HG03045 (cell line): ENCODE measurements around the gene HOXD9.

Experiments used
- ATAC-seq: cut with Tn5 transposase; IDR thresholded peaks from one replicate; pipeline ENCODE4 v1.9.1; 2021; ENCODE audit warnings: mild to moderate bottlenecking, moderate library complexity; ENCODE audit not compliant: unreplicated experiment

Gene HOXD9

GRCh38 chr2:176122683-176123410 is at the start of gene HOXD9:
TSS of gene HOXD9 (plus strand) at chr2:176122719. CDS start at chr2:176122769, 50 bp downstream.
- ATAC-seq = no peak

GRCh38 chr2:176072951-176073904 is 49.3 kb upstream of the HOXD9 start:
- ATAC-seq = no peak

GRCh38 chr2:176074919-176075425 is 47.5 kb upstream of the HOXD9 start:
- ATAC-seq = no peak

- no peak for ATAC-seq
Observed at GRCh38 chr2:176075481-176075880, 47.0 kb upstream of the HOXD9 start.

GRCh38 chr2:176076063-176076462 is 46.5 kb upstream of the HOXD9 start:
- ATAC-seq = no peak

- ATAC-seq = no peak
Observed at GRCh38 chr2:176076796-176077195, 45.7 kb upstream of the HOXD9 start.

- no peak for ATAC-seq
Observed at GRCh38 chr2:176078541-176079284, 43.8 kb upstream of the HOXD9 start.

- no peak for ATAC-seq
Observed at GRCh38 chr2:176079285-176079830, 43.2 kb upstream of the HOXD9 start.

- ATAC-seq = no peak
Observed at GRCh38 chr2:176079831-176080539, 42.5 kb upstream of the HOXD9 start.

- ATAC-seq = no peak
Observed at GRCh38 chr2:176080540-176081375, 41.8 kb upstream of the HOXD9 start.

- no peak for ATAC-seq
Observed at GRCh38 chr2:176081376-176081836, 41.1 kb upstream of the HOXD9 start.

- ATAC-seq = no peak
Observed at GRCh38 chr2:176081837-176082524, 40.5 kb upstream of the HOXD9 start.

GRCh38 chr2:176082525-176082823 is 40.0 kb upstream of the HOXD9 start:
- ATAC-seq = no peak

GRCh38 chr2:176082824-176083751 is 39.4 kb upstream of the HOXD9 start:
- ATAC-seq = no peak

GRCh38 chr2:176083796-176084261 is 38.7 kb upstream of the HOXD9 start, which contains the start of gene EVX2:
TSS of gene EVX2 (minus strand) at chr2:176083962. CDS start at chr2:176083776, 186 bp downstream.
- no peak for ATAC-seq

- no peak for ATAC-seq
Observed at GRCh38 chr2:176084611-176085119, 37.9 kb upstream of the HOXD9 start.

- no peak for ATAC-seq
Observed at GRCh38 chr2:176085120-176085788, 37.3 kb upstream of the HOXD9 start.
